ENCODE results near the gene SCARB1. TPM values are rescaled to one million over a fixed set of nuclear protein-coding genes. Genes with fewer than 3 reads are reported as not detected.

The SCARB1 gene
- total and polyA plus RNA-seq, 2 donors: 3.2 to 16.7 TPM

- DNase-seq (ENCODE audit: low read depth in 6 of 9, low spot score in 9 of 9): no peak
- WGBS: over 99% methylated on average over 9 of the region's 9 CpGs
- Histone ChIP-seq H3K4me1 (ENCODE audit: control insufficient read depth in 2 of 2, insufficient read depth in 2 of 2, low read length in 2 of 2) (no peaks in the 10 kb centered on the region), H3K27ac (ENCODE audit: low read depth in 1 of 2, low read length in 1 of 2) (no peak overlapping the region), H3K36me3 (ENCODE audit: control insufficient read depth in 2 of 2, insufficient read depth in 2 of 2, low read length in 1 of 2) (peaks cover 2 to 6% of the 10 kb centered on the region in 2 donors), H3K9me3 (ENCODE audit: control insufficient read depth in 2 of 2, insufficient read depth in 1 of 2, low read length in 1 of 2) (peaks cover 0 to 7% of the 10 kb centered on the region in 2 donors), H3K27me3 (ENCODE audit: control insufficient read depth in 2 of 2, insufficient read depth in 1 of 2, low read length in 1 of 2) (no peaks in the 10 kb centered on the region), H3K4me3 (ENCODE audit: low read length in 2 of 2) (no peak overlapping the region)
Measured at GRCh38 chr12:124812356-124812755, 51.3 kb downstream of the SCARB1 start.

- WGBS: 98% methylated on average over 13 of the region's 13 CpGs
- peaks cover 2 to 6% of the 10 kb centered on the region in 2 donors for H3K36me3 ChIP-seq (ENCODE audit: control insufficient read depth in 2 of 2, insufficient read depth in 2 of 2, low read length in 1 of 2)
- H3K27ac ChIP-seq (ENCODE audit: low read depth in 1 of 2, low read length in 1 of 2): no peak overlapping the region
- peaks cover 0 to 7% of the 10 kb centered on the region in 2 donors for H3K9me3 ChIP-seq (ENCODE audit: control insufficient read depth in 2 of 2, insufficient read depth in 1 of 2, low read length in 1 of 2)
- no peak for DNase-seq (ENCODE audit: low read depth in 6 of 9, low spot score in 9 of 9)
- H3K4me3 ChIP-seq (ENCODE audit: low read length in 2 of 2): no peak overlapping the region
- H3K4me1 ChIP-seq (ENCODE audit: control insufficient read depth in 2 of 2, insufficient read depth in 2 of 2, low read length in 2 of 2): no peaks in the 10 kb centered on the region
- no peaks in the 10 kb centered on the region for H3K27me3 ChIP-seq (ENCODE audit: control insufficient read depth in 2 of 2, insufficient read depth in 1 of 2, low read length in 1 of 2)
Measured at GRCh38 chr12:124811633-124812032, 52.0 kb downstream of the SCARB1 start.

DNA sequence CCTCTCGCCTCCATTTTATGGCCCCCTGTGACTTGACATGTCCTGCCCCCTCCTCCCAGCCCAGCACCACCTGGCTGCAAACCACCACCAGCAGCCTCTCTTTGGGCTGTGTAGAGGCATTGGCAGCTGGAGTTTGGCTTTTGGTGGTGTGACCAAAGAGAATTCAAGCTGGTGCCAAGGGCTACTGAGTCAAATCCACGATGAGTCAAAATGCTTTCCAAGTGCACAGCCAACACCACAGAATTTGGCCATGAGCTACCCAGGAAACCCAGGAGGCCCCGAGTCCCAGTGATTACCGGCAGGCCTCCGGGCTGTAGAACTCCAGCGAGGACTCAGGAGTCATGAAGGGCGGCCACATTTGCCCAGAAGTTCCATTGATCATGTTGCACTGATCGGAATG is 53.8 kb downstream of the SCARB1 start:
- peaks cover 2 to 6% of the 10 kb centered on the region in 2 donors for H3K36me3 ChIP-seq (ENCODE audit: control insufficient read depth in 2 of 2, insufficient read depth in 2 of 2, low read length in 1 of 2)
- no peak overlapping the region for H3K27ac ChIP-seq (ENCODE audit: low read depth in 1 of 2, low read length in 1 of 2)
- DNase-seq (ENCODE audit: low read depth in 6 of 9, low spot score in 9 of 9): no peak
- H3K9me3 ChIP-seq (ENCODE audit: control insufficient read depth in 2 of 2, insufficient read depth in 1 of 2, low read length in 1 of 2): peaks cover 0 to 7% of the 10 kb centered on the region in 2 donors
- no peak overlapping the region for H3K4me3 ChIP-seq (ENCODE audit: low read length in 2 of 2)
- H3K4me1 ChIP-seq (ENCODE audit: control insufficient read depth in 2 of 2, insufficient read depth in 2 of 2, low read length in 2 of 2): no peaks in the 10 kb centered on the region
- WGBS: 98% methylated on average over 8 of the region's 8 CpGs
- no peaks in the 10 kb centered on the region for H3K27me3 ChIP-seq (ENCODE audit: control insufficient read depth in 2 of 2, insufficient read depth in 1 of 2, low read length in 1 of 2)

DNA sequence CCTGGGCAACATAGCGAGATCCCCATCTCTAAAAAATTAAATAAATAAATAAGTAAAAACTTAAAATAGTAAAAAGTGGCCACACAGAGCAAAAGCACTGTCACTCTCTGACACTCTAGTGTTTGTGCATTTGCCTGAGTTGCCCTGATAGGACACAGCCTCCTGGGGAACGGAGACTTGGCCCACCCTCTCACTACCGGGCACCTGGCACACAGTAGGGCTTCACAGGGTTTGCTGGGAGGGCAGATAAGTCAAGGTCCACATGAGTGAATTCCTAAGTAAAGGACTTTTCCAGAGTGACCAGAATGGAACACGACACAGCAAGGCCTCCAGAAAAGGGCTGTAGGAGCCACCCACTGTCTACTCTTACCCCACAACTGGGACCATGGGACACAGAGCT is 54.3 kb downstream of the SCARB1 start:
- H3K4me3 ChIP-seq (ENCODE audit: low read length in 2 of 2): no peak overlapping the region
- WGBS: 98% methylated on average over 4 of the region's 4 CpGs
- H3K9me3 ChIP-seq (ENCODE audit: control insufficient read depth in 2 of 2, insufficient read depth in 1 of 2, low read length in 1 of 2): peaks cover 0 to 7% of the 10 kb centered on the region in 2 donors
- no peak overlapping the region for H3K27ac ChIP-seq (ENCODE audit: low read depth in 1 of 2, low read length in 1 of 2)
- no peaks in the 10 kb centered on the region for H3K27me3 ChIP-seq (ENCODE audit: control insufficient read depth in 2 of 2, insufficient read depth in 1 of 2, low read length in 1 of 2)
- DNase-seq (ENCODE audit: low read depth in 6 of 9, low spot score in 9 of 9): no peak
- no peaks in the 10 kb centered on the region for H3K4me1 ChIP-seq (ENCODE audit: control insufficient read depth in 2 of 2, insufficient read depth in 2 of 2, low read length in 2 of 2)
- H3K36me3 ChIP-seq (ENCODE audit: control insufficient read depth in 2 of 2, insufficient read depth in 2 of 2, low read length in 1 of 2): peaks cover 6 to 7% of the 10 kb centered on the region in 2 donors

DNA sequence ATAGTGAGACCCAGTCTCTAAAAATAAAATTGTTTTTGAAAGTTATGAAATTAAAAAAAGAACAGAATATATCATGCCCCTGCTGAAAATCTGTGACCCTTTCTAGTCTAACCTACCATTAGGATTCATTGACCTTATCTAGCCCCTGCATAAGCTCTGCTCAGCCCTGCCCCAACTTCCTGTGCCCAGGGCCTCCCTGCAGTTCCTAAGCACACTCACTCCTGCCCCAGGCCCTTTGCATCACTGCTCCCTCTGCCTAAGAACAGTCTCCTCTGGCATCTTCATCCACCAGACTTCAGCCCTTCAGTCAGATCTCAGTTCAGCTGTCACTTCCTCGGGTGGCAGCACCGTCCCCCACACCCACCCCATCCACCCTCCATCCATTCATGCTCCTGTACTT is 55.4 kb downstream of the SCARB1 start:
- Histone ChIP-seq H3K4me1 (ENCODE audit: control insufficient read depth in 2 of 2, insufficient read depth in 2 of 2, low read length in 2 of 2) (peaks cover 0 to 4% of the 10 kb centered on the region in 2 donors), H3K9me3 (ENCODE audit: control insufficient read depth in 2 of 2, insufficient read depth in 1 of 2, low read length in 1 of 2) (peaks cover 0 to 12% of the 10 kb centered on the region in 2 donors), H3K27ac (ENCODE audit: low read depth in 1 of 2, low read length in 1 of 2) (no peak overlapping the region), H3K36me3 (ENCODE audit: control insufficient read depth in 2 of 2, insufficient read depth in 2 of 2, low read length in 1 of 2) (peaks cover 0 to 8% of the 10 kb centered on the region in 2 donors), H3K4me3 (ENCODE audit: low read length in 2 of 2) (no peak overlapping the region), H3K27me3 (ENCODE audit: control insufficient read depth in 2 of 2, insufficient read depth in 1 of 2, low read length in 1 of 2) (no peaks in the 10 kb centered on the region)
- WGBS: 93% methylated on average over 2 of the region's 2 CpGs
- DNase-seq (ENCODE audit: low read depth in 6 of 9, low spot score in 9 of 9): no peak

- H3K27ac ChIP-seq (ENCODE audit: low read depth in 1 of 2, low read length in 1 of 2): no peak overlapping the region
- no peaks in the 10 kb centered on the region for H3K27me3 ChIP-seq (ENCODE audit: control insufficient read depth in 2 of 2, insufficient read depth in 1 of 2, low read length in 1 of 2)
- DNase-seq (ENCODE audit: low read depth in 6 of 9, low spot score in 9 of 9): no peak
- H3K36me3 ChIP-seq (ENCODE audit: control insufficient read depth in 2 of 2, insufficient read depth in 2 of 2, low read length in 1 of 2): peaks cover 0 to 12% of the 10 kb centered on the region in 2 donors
- no peak overlapping the region for H3K4me3 ChIP-seq (ENCODE audit: low read length in 2 of 2)
- peaks cover 0 to 5% of the 10 kb centered on the region in 2 donors for H3K9me3 ChIP-seq (ENCODE audit: control insufficient read depth in 2 of 2, insufficient read depth in 1 of 2, low read length in 1 of 2)
- 98% methylated on average over 25 of the region's 25 CpGs for WGBS
- peaks cover 0 to 4% of the 10 kb centered on the region in 2 donors for H3K4me1 ChIP-seq (ENCODE audit: control insufficient read depth in 2 of 2, insufficient read depth in 2 of 2, low read length in 2 of 2)
Measured at GRCh38 chr12:124805876-124806668, 57.6 kb downstream of the SCARB1 start.

- Histone ChIP-seq H3K4me1 (ENCODE audit: control insufficient read depth in 2 of 2, insufficient read depth in 2 of 2, low read length in 2 of 2) (peaks cover 0 to 4% of the 10 kb centered on the region in 2 donors), H3K9me3 (ENCODE audit: control insufficient read depth in 2 of 2, insufficient read depth in 1 of 2, low read length in 1 of 2) (peaks cover 0 to 5% of the 10 kb centered on the region in 2 donors), H3K36me3 (ENCODE audit: control insufficient read depth in 2 of 2, insufficient read depth in 2 of 2, low read length in 1 of 2) (peaks cover 0 to 12% of the 10 kb centered on the region in 2 donors), H3K27ac (ENCODE audit: low read depth in 1 of 2, low read length in 1 of 2) (no peak overlapping the region), H3K4me3 (ENCODE audit: low read length in 2 of 2) (no peak overlapping the region), H3K27me3 (ENCODE audit: control insufficient read depth in 2 of 2, insufficient read depth in 1 of 2, low read length in 1 of 2) (no peaks in the 10 kb centered on the region)
- 96% methylated on average over 3 of the region's 3 CpGs for WGBS
- no peak for DNase-seq (ENCODE audit: low read depth in 6 of 9, low spot score in 9 of 9)
Measured at GRCh38 chr12:124805050-124805449, 58.6 kb downstream of the SCARB1 start.

DNA sequence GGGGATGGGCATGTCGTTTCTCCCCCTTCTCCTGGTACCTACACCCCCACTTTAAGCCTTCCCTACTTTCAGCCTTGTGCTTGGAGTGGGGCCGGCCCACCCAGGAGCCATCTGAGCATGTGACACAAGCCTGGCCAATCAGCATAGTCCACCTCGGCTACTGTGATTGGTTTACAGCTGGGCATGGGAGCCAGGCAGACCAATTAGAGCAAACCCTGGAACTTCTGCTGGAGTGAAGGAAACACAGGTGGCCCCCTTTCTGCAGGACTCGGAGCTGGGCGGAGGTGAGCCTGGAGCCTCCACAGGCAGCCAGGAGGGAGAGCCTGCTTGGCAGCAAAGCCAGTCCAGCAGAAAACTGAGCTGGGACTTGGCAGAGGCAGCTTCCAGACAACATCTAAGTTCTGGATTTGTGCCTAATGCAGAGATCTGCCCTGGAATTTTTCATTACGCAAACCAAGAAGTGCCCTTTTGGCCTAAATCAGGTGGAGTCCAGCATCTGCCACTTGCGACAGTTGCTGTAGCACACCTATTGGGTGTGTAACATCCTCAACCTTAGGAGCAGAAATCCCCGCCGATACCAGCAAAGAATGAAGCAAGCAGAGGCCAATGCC is 59.5 kb downstream of the SCARB1 start:
- no peak for DNase-seq (ENCODE audit: low read depth in 6 of 9, low spot score in 9 of 9)
- H3K4me3 ChIP-seq (ENCODE audit: low read length in 2 of 2): no peak overlapping the region
- peaks cover 0 to 5% of the 10 kb centered on the region in 2 donors for H3K9me3 ChIP-seq (ENCODE audit: control insufficient read depth in 2 of 2, insufficient read depth in 1 of 2, low read length in 1 of 2)
- H3K4me1 ChIP-seq (ENCODE audit: control insufficient read depth in 2 of 2, insufficient read depth in 2 of 2, low read length in 2 of 2): peaks cover 0 to 4% of the 10 kb centered on the region in 2 donors
- WGBS: 95% methylated on average over 9 of the region's 9 CpGs
- peaks cover 0 to 12% of the 10 kb centered on the region in 2 donors for H3K36me3 ChIP-seq (ENCODE audit: control insufficient read depth in 2 of 2, insufficient read depth in 2 of 2, low read length in 1 of 2)
- peak overlapping the region in 1 of 2 donors; percentile 15 for H3K27ac ChIP-seq (ENCODE audit: low read depth in 1 of 2, low read length in 1 of 2)
- H3K27me3 ChIP-seq (ENCODE audit: control insufficient read depth in 2 of 2, insufficient read depth in 1 of 2, low read length in 1 of 2): no peaks in the 10 kb centered on the region

- 95% methylated on average over 14 of the region's 14 CpGs for WGBS
- Histone ChIP-seq H3K36me3 (ENCODE audit: control insufficient read depth in 2 of 2, insufficient read depth in 2 of 2, low read length in 1 of 2) (peaks cover 0 to 12% of the 10 kb centered on the region in 2 donors), H3K27me3 (ENCODE audit: control insufficient read depth in 2 of 2, insufficient read depth in 1 of 2, low read length in 1 of 2) (no peaks in the 10 kb centered on the region), H3K4me3 (ENCODE audit: low read length in 2 of 2) (no peak overlapping the region), H3K9me3 (ENCODE audit: control insufficient read depth in 2 of 2, insufficient read depth in 1 of 2, low read length in 1 of 2) (peaks cover 0 to 5% of the 10 kb centered on the region in 2 donors), H3K4me1 (ENCODE audit: control insufficient read depth in 2 of 2, insufficient read depth in 2 of 2, low read length in 2 of 2) (peaks cover 0 to 7% of the 10 kb centered on the region in 2 donors), H3K27ac (ENCODE audit: low read depth in 1 of 2, low read length in 1 of 2) (no peak overlapping the region)
- no peak for DNase-seq (ENCODE audit: low read depth in 6 of 9, low spot score in 9 of 9)
Measured at GRCh38 chr12:124802361-124802760, 61.3 kb downstream of the SCARB1 start.

All from thymus (tissue), 11 donors.